ENCODE results near the gene DNASE1L1.

The DNASE1L1 gene

GRCh38 chrX:154409222-154409871 is at the start of gene DNASE1L1:
Gene DNASE1L1 (minus strand): TSS chrX:154409254. CDS start chrX:154405568, 3,686 bp downstream.
- H3K4me3 ChIP-seq (ENCODE audit: control insufficient read depth, low read depth, low read length): peak within 1 kb of the TSS; percentile 57
- TF ChIP-seq CTCF (IDR thresholded peaks at IDR 0.05; ENCODE audit: control insufficient read depth, insufficient read depth, low read depth, low read length, missing control alignments): no peak
- DNase-seq (ENCODE audit: low read depth): peak; percentile 32

GRCh38 chrX:154458116-154458953 is 49.3 kb upstream of the DNASE1L1 start, which contains the start of gene PLXNA3:
Gene PLXNA3 (plus strand): TSS chrX:154458281. CDS start chrX:154460184, 1,903 bp downstream.
- DNase-seq (ENCODE audit: low read depth): no peak
- H3K4me3 ChIP-seq (ENCODE audit: control insufficient read depth, low read depth, low read length): peak within 1 kb of the TSS; percentile 86
- TF ChIP-seq CTCF (IDR thresholded peaks at IDR 0.05; ENCODE audit: control insufficient read depth, insufficient read depth, low read depth, low read length, missing control alignments): no peak

GRCh38 chrX:154457491-154458115 is 48.5 kb upstream of the DNASE1L1 start:
- no peak for DNase-seq (ENCODE audit: low read depth)
- peak overlapping the region; percentile 52 for H3K4me3 ChIP-seq (ENCODE audit: control insufficient read depth, low read depth, low read length)
- no peak for TF ChIP-seq CTCF (IDR thresholded peaks at IDR 0.05; ENCODE audit: control insufficient read depth, insufficient read depth, low read depth, low read length, missing control alignments)

GRCh38 chrX:154452823-154453222 is 43.8 kb upstream of the DNASE1L1 start:
- no peak for TF ChIP-seq CTCF (IDR thresholded peaks at IDR 0.05; ENCODE audit: control insufficient read depth, insufficient read depth, low read depth, low read length, missing control alignments)
- no peak overlapping the region for H3K4me3 ChIP-seq (ENCODE audit: control insufficient read depth, low read depth, low read length)
- DNase-seq (ENCODE audit: low read depth): no peak

- no peak for TF ChIP-seq CTCF (IDR thresholded peaks at IDR 0.05; ENCODE audit: control insufficient read depth, insufficient read depth, low read depth, low read length, missing control alignments)
- no peak overlapping the region for H3K4me3 ChIP-seq (ENCODE audit: control insufficient read depth, low read depth, low read length)
- no peak for DNase-seq (ENCODE audit: low read depth)
Observed at GRCh38 chrX:154450312-154450711, 41.3 kb upstream of the DNASE1L1 start.

- no peak for DNase-seq (ENCODE audit: low read depth)
- H3K4me3 ChIP-seq (ENCODE audit: control insufficient read depth, low read depth, low read length): no peak overlapping the region
- TF ChIP-seq CTCF (IDR thresholded peaks at IDR 0.05; ENCODE audit: control insufficient read depth, insufficient read depth, low read depth, low read length, missing control alignments): no peak
Observed at GRCh38 chrX:154449618-154450017, 40.6 kb upstream of the DNASE1L1 start.
